Measurements from ENCODE around the gene CIZ1.
"Not testable (repeated sequence)": the region's sequence is repeated elsewhere in the genome, so short reads cannot be mapped to it uniquely, and the experiment has no call there.

The CIZ1 gene

GRCh38 chr9:128185979-128186965 is 5.1 kb downstream of the CIZ1 start:
- DNase-seq: no peak

- no peak for DNase-seq
Observed at GRCh38 chr9:128182893-128183588, 8.3 kb downstream of the CIZ1 start.

- not testable (repeated sequence) for DNase-seq
Observed at GRCh38 chr9:128181480-128181879, 9.9 kb downstream of the CIZ1 start.

GRCh38 chr9:128180447-128180846 is 10.9 kb downstream of the CIZ1 start:
- DNase-seq: no peak

GRCh38 chr9:128180001-128180400 is 11.4 kb downstream of the CIZ1 start:
- no peak for DNase-seq

- no peak for DNase-seq
Observed at GRCh38 chr9:128178806-128179431, 12.5 kb downstream of the CIZ1 start.

GRCh38 chr9:128175726-128176125 is 15.6 kb downstream of the CIZ1 start:
- no peak for DNase-seq

- no peak for DNase-seq
Observed at GRCh38 chr9:128175102-128175563, 16.2 kb downstream of the CIZ1 start.

- DNase-seq: no peak
Observed at GRCh38 chr9:128174062-128174461, 17.3 kb downstream of the CIZ1 start.

GRCh38 chr9:128169925-128170324 is 21.4 kb downstream of the CIZ1 start:
- no peak for DNase-seq

- DNase-seq: no peak
Observed at GRCh38 chr9:128169492-128169891, 21.9 kb downstream of the CIZ1 start.

GRCh38 chr9:128168731-128169308 is 22.6 kb downstream of the CIZ1 start:
- DNase-seq: no peak

- DNase-seq: no peak
Observed at GRCh38 chr9:128167209-128167608, 24.2 kb downstream of the CIZ1 start.

- no peak for DNase-seq
Observed at GRCh38 chr9:128166169-128166568, 25.2 kb downstream of the CIZ1 start.

GRCh38 chr9:128164307-128164885 is 27.0 kb downstream of the CIZ1 start:
- no peak for DNase-seq

- no peak for DNase-seq
Observed at GRCh38 chr9:128163523-128164306, 27.7 kb downstream of the CIZ1 start.

- no peak for DNase-seq
Observed at GRCh38 chr9:128163027-128163515, 28.3 kb downstream of the CIZ1 start.

GRCh38 chr9:128162215-128163026 is 29.0 kb downstream of the CIZ1 start:
- no peak for DNase-seq

- no peak for DNase-seq
Observed at GRCh38 chr9:128161215-128161902, 30.0 kb downstream of the CIZ1 start.

- no peak for DNase-seq
Observed at GRCh38 chr9:128160603-128160987, 30.8 kb downstream of the CIZ1 start.

Data from NCI-H774 (cell line).